ENCODE data around the gene SASH1. TPM values are rescaled to one million over a fixed set of nuclear protein-coding genes. Genes with fewer than 3 reads are reported as not detected.

SASH1 gene
- total RNA-seq, 1 donor from 2014 or later, result 61.3 TPM

DNA sequence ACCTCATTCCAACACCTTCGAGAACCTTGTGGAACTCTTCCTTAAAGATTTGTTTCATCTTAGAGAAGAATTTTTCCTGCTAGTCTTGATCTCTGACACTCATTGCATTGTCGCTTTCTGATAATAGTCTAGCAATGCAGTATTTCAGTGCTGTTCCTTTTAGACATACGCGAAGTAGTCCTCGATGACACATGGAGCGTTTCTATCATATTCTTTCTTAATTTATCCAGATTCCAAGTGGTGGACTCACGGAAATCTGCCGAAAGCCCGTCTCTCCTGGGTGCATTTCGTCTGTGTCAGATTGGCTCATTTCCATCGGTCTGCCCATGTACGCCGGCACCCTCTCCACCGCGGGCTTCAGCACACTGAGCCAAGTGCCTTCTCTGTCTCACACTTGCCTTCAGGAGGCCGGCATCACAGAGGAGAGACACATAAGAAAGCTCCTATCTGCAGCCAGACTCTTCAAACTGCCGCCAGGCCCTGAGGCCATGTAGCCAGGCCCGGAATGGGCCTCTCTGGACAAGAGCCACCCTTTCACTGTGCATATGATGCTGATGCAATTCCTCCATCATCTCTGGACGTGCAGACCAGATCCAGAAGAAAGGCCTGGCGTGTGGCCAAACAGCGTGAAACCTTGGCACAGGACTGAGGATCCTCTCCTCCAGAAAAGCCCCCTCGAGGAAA is 205.6 kb downstream of the SASH1 start:
- no peak overlapping the region for H3K4me3 Mint-ChIP-seq
- peak overlapping the region; percentile 42 for H3K27ac Mint-ChIP-seq
- TF ChIP-seq, protein P1, sequence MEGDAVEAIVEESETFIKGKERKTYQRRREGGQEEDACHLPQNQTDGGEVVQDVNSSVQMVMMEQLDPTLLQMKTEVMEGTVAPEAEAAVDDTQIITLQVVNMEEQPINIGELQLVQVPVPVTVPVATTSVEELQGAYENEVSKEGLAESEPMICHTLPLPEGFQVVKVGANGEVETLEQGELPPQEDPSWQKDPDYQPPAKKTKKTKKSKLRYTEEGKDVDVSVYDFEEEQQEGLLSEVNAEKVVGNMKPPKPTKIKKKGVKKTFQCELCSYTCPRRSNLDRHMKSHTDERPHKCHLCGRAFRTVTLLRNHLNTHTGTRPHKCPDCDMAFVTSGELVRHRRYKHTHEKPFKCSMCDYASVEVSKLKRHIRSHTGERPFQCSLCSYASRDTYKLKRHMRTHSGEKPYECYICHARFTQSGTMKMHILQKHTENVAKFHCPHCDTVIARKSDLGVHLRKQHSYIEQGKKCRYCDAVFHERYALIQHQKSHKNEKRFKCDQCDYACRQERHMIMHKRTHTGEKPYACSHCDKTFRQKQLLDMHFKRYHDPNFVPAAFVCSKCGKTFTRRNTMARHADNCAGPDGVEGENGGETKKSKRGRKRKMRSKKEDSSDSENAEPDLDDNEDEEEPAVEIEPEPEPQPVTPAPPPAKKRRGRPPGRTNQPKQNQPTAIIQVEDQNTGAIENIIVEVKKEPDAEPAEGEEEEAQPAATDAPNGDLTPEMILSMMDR (conservative IDR thresholded peaks at IDR 0.05), result no peak
- no peak for DNase-seq (ENCODE audit: extremely low spot score, unreplicated experiment)
- peaks cover 46% of the 10 kb centered on the region for H3K36me3 Mint-ChIP-seq
- H3K27me3 Mint-ChIP-seq, result no peaks in the 10 kb centered on the region
- peaks cover 2% of the 10 kb centered on the region for H3K9me3 Mint-ChIP-seq
- no peaks in the 10 kb centered on the region for H3K4me1 Mint-ChIP-seq (ENCODE audit: unreplicated experiment)

- H3K27ac Mint-ChIP-seq, result no peak overlapping the region
- H3K4me3 Mint-ChIP-seq, result no peak overlapping the region
- TF ChIP-seq, protein P1 (conservative IDR thresholded peaks at IDR 0.05), result no peak
- no peaks in the 10 kb centered on the region for H3K27me3 Mint-ChIP-seq
- no peak for DNase-seq (ENCODE audit: extremely low spot score, unreplicated experiment)
- H3K9me3 Mint-ChIP-seq, result peaks cover 8% of the 10 kb centered on the region
- no peaks in the 10 kb centered on the region for H3K4me1 Mint-ChIP-seq (ENCODE audit: unreplicated experiment)
- peaks cover 48% of the 10 kb centered on the region for H3K36me3 Mint-ChIP-seq
These were observed 206.1 kb downstream of the SASH1 start for GRCh38 chr6:148548749-148549140.

DNA sequence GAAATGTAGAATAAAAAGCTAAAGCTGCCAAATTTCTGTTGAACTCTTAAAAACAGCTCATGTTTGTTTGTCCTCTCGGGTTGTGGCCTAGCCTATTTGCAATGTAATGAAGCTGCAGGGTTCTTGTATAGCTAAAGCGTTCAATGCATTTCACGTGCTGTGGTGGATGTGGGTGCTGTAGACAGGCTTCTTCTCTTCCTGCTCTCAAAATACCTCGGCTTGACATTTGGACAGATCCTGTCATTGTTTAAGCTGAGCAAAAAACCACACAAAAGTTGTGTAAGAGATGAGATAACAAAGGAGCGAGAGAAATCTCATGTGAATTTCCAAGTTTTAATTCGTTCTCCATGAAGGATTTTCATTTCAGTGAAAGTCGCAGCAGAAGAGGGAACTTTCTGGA is 207.9 kb downstream of the SASH1 start:
- Mint-ChIP-seq H3K27me3 (no peaks in the 10 kb centered on the region), H3K27ac (no peak overlapping the region), H3K36me3 (peaks cover 51% of the 10 kb centered on the region), H3K9me3 (peaks cover 11% of the 10 kb centered on the region), H3K4me3 (no peak overlapping the region), H3K4me1 (ENCODE audit: unreplicated experiment) (no peaks in the 10 kb centered on the region)
- TF ChIP-seq, protein P1 (conservative IDR thresholded peaks at IDR 0.05), result no peak
- DNase-seq (ENCODE audit: extremely low spot score, unreplicated experiment), result no peak

GRCh38 chr6:148551226-148551625 is 208.6 kb downstream of the SASH1 start:
- Mint-ChIP-seq H3K36me3 (peaks cover 45% of the 10 kb centered on the region), H3K27ac (no peak overlapping the region)

GRCh38 chr6:148556410-148556809 is 213.8 kb downstream of the SASH1 start:
- DNase-seq (ENCODE audit: extremely low spot score, unreplicated experiment), result no peak
- Mint-ChIP-seq H3K4me1 (ENCODE audit: unreplicated experiment) (peaks cover 3% of the 10 kb centered on the region), H3K4me3 (no peak overlapping the region), H3K9me3 (peaks cover 17% of the 10 kb centered on the region), H3K27me3 (peaks cover 4% of the 10 kb centered on the region), H3K27ac (no peak overlapping the region), H3K36me3 (peaks cover 19% of the 10 kb centered on the region)
- TF ChIP-seq, protein P1 (conservative IDR thresholded peaks at IDR 0.05), result no peak

More at GRCh38 chr6:148551226-148551625, 208.6 kb downstream of the SASH1 start:
- H3K9me3 Mint-ChIP-seq, result peaks cover 14% of the 10 kb centered on the region
- TF ChIP-seq, protein P1 (conservative IDR thresholded peaks at IDR 0.05), result no peak
- no peaks in the 10 kb centered on the region for H3K4me1 Mint-ChIP-seq (ENCODE audit: unreplicated experiment)
- H3K4me3 Mint-ChIP-seq, result no peak overlapping the region
- no peak for DNase-seq (ENCODE audit: extremely low spot score, unreplicated experiment)
- no peaks in the 10 kb centered on the region for H3K27me3 Mint-ChIP-seq

Measured in type B pancreatic cell (in vitro differentiated cells).